BLaER1 (cell line): Measurements from ENCODE around the gene SGMS1.

Experiments used
- H3K27ac ChIP-seq: shearing (Covaris generic); formaldehyde crosslinking; 2 replicates; pipeline ENCODE4 v1.8.1; 2022
- H3K27me3 ChIP-seq: shearing (Covaris generic); formaldehyde crosslinking; 2 replicates; pipeline ENCODE4 v1.8.1; 2022
- H3K36me3 ChIP-seq: shearing (Covaris generic); formaldehyde crosslinking; 2 replicates; pipeline ENCODE4 v1.8.1; 2022
- H3K4me1 ChIP-seq: shearing (Covaris generic); formaldehyde crosslinking; 2 replicates; pipeline ENCODE4 v1.8.1; 2022
- H3K4me2 ChIP-seq: shearing (Covaris generic); formaldehyde crosslinking; 2 replicates; pipeline ENCODE4 v1.8.1; 2022
- H3K4me3 ChIP-seq: shearing (Covaris generic); formaldehyde crosslinking; 2 replicates; pipeline ENCODE4 v1.8.1; 2022
- H3K9ac ChIP-seq: shearing (Covaris generic); formaldehyde crosslinking; 2 replicates; pipeline ENCODE4 v1.8.1; 2022
- H3K9me3 ChIP-seq: shearing (Covaris generic); formaldehyde crosslinking; 2 replicates; pipeline ENCODE4 v1.8.1; 2022
- H4K20me1 ChIP-seq: shearing (Covaris generic); formaldehyde crosslinking; 2 replicates; pipeline ENCODE4 v1.8.1; 2022
- Cebpa-rat ChIP-seq: shearing (Covaris generic); IDR thresholded peaks from 2 replicates; pipeline ENCODE4 v1.8.1; 2022

SGMS1 gene

GRCh38 chr10:50515420-50515819 is 108.3 kb downstream of the SGMS1 start:
- Histone ChIP-seq H3K9ac (no peak overlapping the region), H3K4me2 (no peak overlapping the region), H3K36me3 (no peaks in the 10 kb centered on the region; the same call in 1 of the 2 replicates), H3K4me1 (peaks cover 7% of the 10 kb centered on the region; the same call in 1 of the 2 replicates), H3K4me3 (no peak overlapping the region), H3K9me3 (no peaks in the 10 kb centered on the region), H4K20me1 (no peaks in the 10 kb centered on the region), H3K27ac (no peak overlapping the region), H3K27me3 (no peaks in the 10 kb centered on the region)
- no peak for TF ChIP-seq Cebpa-rat

DNA sequence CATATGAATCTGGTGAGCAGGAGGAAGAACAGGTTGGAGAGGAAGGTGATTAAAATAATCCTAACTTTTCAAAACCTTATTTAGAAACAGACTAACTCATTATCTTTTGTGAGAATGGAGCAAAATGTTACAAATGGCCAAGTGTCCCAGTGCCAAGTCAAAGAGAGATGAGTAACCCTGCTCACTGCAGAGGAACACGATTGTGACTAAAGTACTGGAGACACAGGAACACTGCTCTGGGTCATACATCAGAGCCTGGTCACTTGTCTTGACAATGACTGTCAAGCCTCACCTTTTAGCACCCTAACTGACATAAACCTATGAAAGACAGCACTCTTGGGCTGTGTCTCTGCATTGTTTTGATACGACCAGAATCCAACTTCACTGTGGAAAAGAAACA is 108.8 kb downstream of the SGMS1 start:
- no peak for TF ChIP-seq Cebpa-rat
- no peaks in the 10 kb centered on the region; the same call in 1 of the 2 replicates for H3K36me3 ChIP-seq
- H3K9ac ChIP-seq, result no peak overlapping the region
- H3K27ac ChIP-seq, result no peak overlapping the region
- H4K20me1 ChIP-seq, result no peaks in the 10 kb centered on the region
- no peak overlapping the region for H3K4me3 ChIP-seq
- no peak overlapping the region for H3K4me2 ChIP-seq
- H3K9me3 ChIP-seq, result no peaks in the 10 kb centered on the region
- H3K27me3 ChIP-seq, result no peaks in the 10 kb centered on the region
- H3K4me1 ChIP-seq, result peaks cover 7% of the 10 kb centered on the region; the same call in 1 of the 2 replicates

- no peak for TF ChIP-seq Cebpa-rat
- no peak overlapping the region for H3K9ac ChIP-seq
- peaks cover 7% of the 10 kb centered on the region; the same call in 1 of the 2 replicates for H3K4me1 ChIP-seq
- no peaks in the 10 kb centered on the region for H3K27me3 ChIP-seq
- no peaks in the 10 kb centered on the region; the same call in 1 of the 2 replicates for H3K36me3 ChIP-seq
- no peaks in the 10 kb centered on the region for H4K20me1 ChIP-seq
- no peak overlapping the region for H3K4me3 ChIP-seq
- H3K27ac ChIP-seq, result no peak overlapping the region
- H3K9me3 ChIP-seq, result no peaks in the 10 kb centered on the region
- H3K4me2 ChIP-seq, result no peak overlapping the region
These were observed 109.8 kb downstream of the SGMS1 start for GRCh38 chr10:50513956-50514355.

GRCh38 chr10:50512743-50513416 is 110.9 kb downstream of the SGMS1 start:
- no peak for TF ChIP-seq Cebpa-rat
- no peaks in the 10 kb centered on the region; the same call in 1 of the 2 replicates for H3K36me3 ChIP-seq
- no peak overlapping the region for H3K27ac ChIP-seq
- no peak overlapping the region for H3K4me3 ChIP-seq
- no peak overlapping the region for H3K9ac ChIP-seq
- no peaks in the 10 kb centered on the region for H3K27me3 ChIP-seq
- no peaks in the 10 kb centered on the region for H4K20me1 ChIP-seq
- H3K4me1 ChIP-seq, result peaks cover 7% of the 10 kb centered on the region; the same call in 1 of the 2 replicates
- no peaks in the 10 kb centered on the region for H3K9me3 ChIP-seq
- H3K4me2 ChIP-seq, result no peak overlapping the region

- Histone ChIP-seq H3K27ac (no peak overlapping the region), H3K9ac (no peak overlapping the region), H3K27me3 (no peaks in the 10 kb centered on the region), H4K20me1 (no peaks in the 10 kb centered on the region), H3K4me3 (no peak overlapping the region), H3K36me3 (no peaks in the 10 kb centered on the region; the same call in 1 of the 2 replicates), H3K9me3 (no peaks in the 10 kb centered on the region), H3K4me1 (peaks cover 7% of the 10 kb centered on the region; the same call in 1 of the 2 replicates), H3K4me2 (no peak overlapping the region)
- no peak for TF ChIP-seq Cebpa-rat
These were observed 111.6 kb downstream of the SGMS1 start for GRCh38 chr10:50512214-50512595.

GRCh38 chr10:50511492-50512213 is 112.1 kb downstream of the SGMS1 start:
- Histone ChIP-seq H3K4me1 (peaks cover 7% of the 10 kb centered on the region; the same call in 1 of the 2 replicates), H3K9me3 (no peaks in the 10 kb centered on the region), H3K4me3 (no peak overlapping the region), H3K9ac (no peak overlapping the region), H4K20me1 (no peaks in the 10 kb centered on the region), H3K4me2 (no peak overlapping the region), H3K27me3 (no peaks in the 10 kb centered on the region), H3K36me3 (no peaks in the 10 kb centered on the region; the same call in 1 of the 2 replicates), H3K27ac (no peak overlapping the region)
- no peak for TF ChIP-seq Cebpa-rat

DNA sequence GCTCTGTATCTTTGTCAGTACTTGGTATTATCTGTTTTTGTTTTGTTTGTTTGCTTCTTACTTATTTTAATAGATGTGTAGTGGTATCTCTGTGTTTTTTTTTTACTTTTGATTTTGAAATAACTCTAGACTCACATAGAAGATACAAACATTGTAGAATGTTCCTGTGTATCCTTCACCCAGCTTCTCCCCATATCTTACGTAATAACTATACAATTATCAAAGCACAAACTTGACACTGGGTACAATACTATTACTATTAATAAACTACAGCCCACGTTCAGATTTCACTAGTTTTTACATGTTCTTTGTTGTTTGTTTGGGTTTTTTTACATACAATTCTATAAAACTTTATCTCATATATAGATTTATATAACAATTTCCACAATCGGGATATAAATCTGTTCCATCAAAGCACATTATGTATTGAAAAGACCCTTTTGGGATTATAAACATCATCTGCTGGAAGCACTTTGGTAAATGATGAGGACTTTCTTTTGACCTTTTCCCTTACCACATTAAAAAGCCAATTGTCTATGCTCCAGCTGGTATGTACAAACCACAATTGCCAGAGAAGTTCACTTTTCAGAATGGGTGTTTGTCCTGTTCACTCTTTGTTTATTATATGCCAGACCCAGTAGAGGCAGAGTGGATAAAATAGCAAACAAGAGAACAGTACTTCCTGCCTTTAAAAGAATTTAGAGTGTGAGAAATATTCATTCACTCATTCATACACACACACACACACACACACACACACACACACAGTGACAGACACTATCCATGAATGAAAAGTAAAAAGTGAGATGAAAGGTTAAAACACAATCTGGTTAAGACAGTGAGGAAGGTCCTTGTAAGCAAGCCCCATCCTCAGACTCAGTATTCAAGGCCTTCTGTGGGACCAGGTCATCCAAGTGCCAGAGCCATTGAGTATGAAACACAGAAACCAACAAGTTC is 113.0 kb downstream of the SGMS1 start:
- no peak overlapping the region for H3K4me2 ChIP-seq
- H3K4me1 ChIP-seq, result peaks cover 7% of the 10 kb centered on the region; the same call in 1 of the 2 replicates
- no peak for TF ChIP-seq Cebpa-rat
- no peak overlapping the region for H3K9ac ChIP-seq
- H3K9me3 ChIP-seq, result no peaks in the 10 kb centered on the region
- 0 out of 2 replicates have a peak, but pooled peaks cover 2% of the 10 kb centered on the region for H4K20me1 ChIP-seq
- no peaks in the 10 kb centered on the region for H3K27me3 ChIP-seq
- no peaks in the 10 kb centered on the region; the same call in 1 of the 2 replicates for H3K36me3 ChIP-seq
- no peak overlapping the region for H3K27ac ChIP-seq
- H3K4me3 ChIP-seq, result no peak overlapping the region

- Histone ChIP-seq H3K36me3 (no peaks in the 10 kb centered on the region; the same call in 1 of the 2 replicates), H3K27me3 (no peaks in the 10 kb centered on the region), H4K20me1 (0 out of 2 replicates have a peak, but pooled peaks cover 6% of the 10 kb centered on the region), H3K4me2 (no peak overlapping the region), H3K9ac (no peak overlapping the region), H3K4me3 (no peak overlapping the region), H3K27ac (no peak overlapping the region), H3K4me1 (peaks cover 7% of the 10 kb centered on the region; the same call in 1 of the 2 replicates), H3K9me3 (no peaks in the 10 kb centered on the region)
- no peak for TF ChIP-seq Cebpa-rat
These were observed 115.3 kb downstream of the SGMS1 start for GRCh38 chr10:50508315-50509051.
